ENCODE results near the gene HIPK2. TPM values are rescaled to one million over a fixed set of nuclear protein-coding genes. Genes with fewer than 3 reads are reported as not detected.

Gene HIPK2
- total and polyA plus RNA-seq, 2 donors (not counting 3 experiments of a cell fraction or from before 2014, with no cell fraction given), result 9.0 to 43.8 TPM

DNA sequence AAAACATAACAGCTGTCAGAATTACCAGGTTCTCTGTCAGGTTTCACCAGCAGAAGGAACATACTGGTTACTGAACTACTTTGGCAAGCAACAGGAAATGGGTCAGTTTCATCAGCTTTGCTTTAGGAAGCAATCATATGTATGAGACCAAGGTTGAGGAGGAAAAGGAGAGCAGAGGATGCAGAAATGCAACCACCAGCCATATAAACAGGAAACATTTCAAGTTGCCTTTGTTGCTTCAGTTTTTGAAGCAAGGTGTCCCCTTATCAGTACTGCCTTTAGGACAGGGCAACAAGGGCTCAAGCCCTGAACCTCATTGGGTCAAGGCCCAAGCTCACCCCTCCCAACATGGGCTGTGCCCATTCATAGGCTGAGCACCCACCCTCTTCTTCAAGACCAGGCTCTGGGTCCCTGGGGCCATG, 10.2 kb downstream of the HIPK2 start:
- dilution Hi-C loops (cut with MboI; ENCODE audit: extremely low pct_ligation_motif_present, low sequenced_read_pairs), result no loop called here
- H3K27me3 ChIP-seq (ENCODE audit: control insufficient read depth in 2 of 2, insufficient read depth in 2 of 2, low read length in 2 of 2), result no peaks in the 10 kb centered on the region
- H2AFZ ChIP-seq (ENCODE audit: low read depth, low read length), result no peak overlapping the region
- DNase-seq (ENCODE audit: low read depth, low spot score) (peak; percentile 38), FAIRE-seq (no peak)
- H3K9me3 ChIP-seq (replicated peaks; ENCODE audit: control insufficient read depth, insufficient read depth, low read length), result no peaks in the 10 kb centered on the region
- H3K27ac ChIP-seq (ENCODE audit: insufficient read depth, low read depth, low read length), result no peak overlapping the region
- TF ChIP-seq, protein P1, sequence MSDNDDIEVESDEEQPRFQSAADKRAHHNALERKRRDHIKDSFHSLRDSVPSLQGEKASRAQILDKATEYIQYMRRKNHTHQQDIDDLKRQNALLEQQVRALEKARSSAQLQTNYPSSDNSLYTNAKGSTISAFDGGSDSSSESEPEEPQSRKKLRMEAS (IDR thresholded peaks at IDR 0.05; ENCODE audit: insufficient read depth, insufficient read length), result no peak
- H3K9ac ChIP-seq (replicated peaks; ENCODE audit: extremely low read depth, insufficient read depth, low read length), result no peak overlapping the region
- peaks cover 27% of the 10 kb centered on the region for H3K4me1 ChIP-seq (ENCODE audit: control insufficient read depth, extremely low read depth, insufficient read depth, low read length)
- no peak overlapping the region for H3K4me3 ChIP-seq (replicated peaks in 1 of 3; ENCODE audit: insufficient read depth in 1 of 3, low read depth in 1 of 3, low read length in 3 of 3)
- no peak overlapping the region for H3K4me2 ChIP-seq (ENCODE audit: insufficient read depth, low read length)
- ChIA-PET CTCF (no interaction called here), POLR2A (no interaction called here)
- H3K79me2 ChIP-seq (ENCODE audit: control insufficient read depth, insufficient read depth, low read length), result peaks cover 98% of the 10 kb centered on the region
- H3K9me1 ChIP-seq (replicated peaks; ENCODE audit: control insufficient read depth, extremely low read depth, insufficient read depth, low read length), result no peaks in the 10 kb centered on the region
- intact Hi-C loops (cut with micrococcal nuclease), result no loop called here
- peaks cover 2 to 4% of the 10 kb centered on the region in 2 experiments for H3K36me3 ChIP-seq (ENCODE audit: control insufficient read depth in 2 of 2, extremely low read depth in 1 of 2, insufficient read depth in 2 of 2, low read length in 2 of 2)
- BruUV-seq (replicated peaks), result no TSS peak
- no peaks in the 10 kb centered on the region for H4K20me1 ChIP-seq (replicated peaks; ENCODE audit: control insufficient read depth, extremely low read depth, insufficient read depth, low read length)

DNA sequence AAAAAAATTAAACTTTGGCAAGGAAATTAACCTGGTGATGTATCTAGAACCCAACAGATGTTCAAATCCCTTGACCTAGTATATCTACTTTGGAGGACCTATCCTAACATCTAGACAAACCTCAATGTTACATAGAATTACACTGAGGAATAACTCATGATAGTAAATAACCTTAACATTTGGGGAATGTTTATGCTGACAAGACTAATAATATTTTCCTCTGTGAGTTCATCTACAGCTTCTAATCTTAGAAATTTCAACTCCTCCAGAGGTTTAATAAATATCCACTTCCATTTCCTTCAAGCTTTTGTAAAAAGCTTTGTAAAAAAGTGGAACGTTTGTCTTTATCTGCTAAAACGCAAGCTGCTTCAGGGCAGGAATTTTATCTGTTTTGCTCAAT, 12.7 kb downstream of the HIPK2 start:
- Histone ChIP-seq H3K27ac (ENCODE audit: insufficient read depth, low read depth, low read length) (no peak overlapping the region), H3K9ac (replicated peaks; ENCODE audit: extremely low read depth, insufficient read depth, low read length) (no peak overlapping the region), H3K36me3 (ENCODE audit: control insufficient read depth in 2 of 2, extremely low read depth in 1 of 2, insufficient read depth in 2 of 2, low read length in 2 of 2) (peaks cover 2 to 4% of the 10 kb centered on the region in 2 experiments), H2AFZ (ENCODE audit: low read depth, low read length) (no peak overlapping the region), H3K79me2 (ENCODE audit: control insufficient read depth, insufficient read depth, low read length) (peaks cover 98% of the 10 kb centered on the region), H3K9me1 (replicated peaks; ENCODE audit: control insufficient read depth, extremely low read depth, insufficient read depth, low read length) (no peaks in the 10 kb centered on the region), H3K4me2 (ENCODE audit: insufficient read depth, low read length) (no peak overlapping the region), H3K9me3 (replicated peaks; ENCODE audit: control insufficient read depth, insufficient read depth, low read length) (no peaks in the 10 kb centered on the region), H4K20me1 (replicated peaks; ENCODE audit: control insufficient read depth, extremely low read depth, insufficient read depth, low read length) (peaks cover 2% of the 10 kb centered on the region), H3K27me3 (ENCODE audit: control insufficient read depth in 2 of 2, insufficient read depth in 2 of 2, low read length in 2 of 2) (no peaks in the 10 kb centered on the region), H3K4me1 (ENCODE audit: control insufficient read depth, extremely low read depth, insufficient read depth, low read length) (peaks cover 28% of the 10 kb centered on the region), H3K4me3 (replicated peaks in 1 of 3; ENCODE audit: insufficient read depth in 1 of 3, low read depth in 1 of 3, low read length in 3 of 3) (no peak overlapping the region)
- dilution Hi-C loops (cut with MboI; ENCODE audit: extremely low pct_ligation_motif_present, low sequenced_read_pairs), result no loop called here
- ChIA-PET POLR2A (no interaction called here), CTCF (interaction anchor here (1.7 kb wide), 1 partner anchor 127 kb away, joined by 3 read pairs; no protein-coding TSS in a partner anchor)
- no peak for DNase-seq (ENCODE audit: low read depth, low spot score)
- TF ChIP-seq, protein P1 (IDR thresholded peaks at IDR 0.05; ENCODE audit: insufficient read depth, insufficient read length), result no peak
- TF ChIP-seq GATA2 (IDR thresholded peaks at IDR 0.05; ENCODE audit: insufficient read depth, insufficient read length, low read depth, low read length), result no peak
- TF ChIP-seq POLR2A (IDR thresholded peaks at IDR 0.05; ENCODE audit: low read depth, low read length), result no peak
- no peak for TF ChIP-seq JUN (IDR thresholded peaks at IDR 0.05; ENCODE audit: borderline replicate concordance, insufficient read depth, insufficient read length, low read depth)
- BruUV-seq (replicated peaks), result no TSS peak
- no peak for FAIRE-seq
- intact Hi-C loops (cut with micrococcal nuclease), result no loop called here

Measured in endothelial cell of umbilical vein (primary cell).